GM21528 (cell line): ENCODE results near the gene PFN2.
"Not testable (repeated sequence)": the region's sequence is repeated elsewhere in the genome, so short reads cannot be mapped to it uniquely, and the experiment has no call there.

Experiments
- ATAC-seq: cut with Tn5 transposase; IDR thresholded peaks from one replicate; pipeline ENCODE4 v1.9.1; 2021; ENCODE audit warnings: mild to moderate bottlenecking, moderate library complexity; ENCODE audit not compliant: unreplicated experiment, low FRiP score

Gene PFN2

DNA sequence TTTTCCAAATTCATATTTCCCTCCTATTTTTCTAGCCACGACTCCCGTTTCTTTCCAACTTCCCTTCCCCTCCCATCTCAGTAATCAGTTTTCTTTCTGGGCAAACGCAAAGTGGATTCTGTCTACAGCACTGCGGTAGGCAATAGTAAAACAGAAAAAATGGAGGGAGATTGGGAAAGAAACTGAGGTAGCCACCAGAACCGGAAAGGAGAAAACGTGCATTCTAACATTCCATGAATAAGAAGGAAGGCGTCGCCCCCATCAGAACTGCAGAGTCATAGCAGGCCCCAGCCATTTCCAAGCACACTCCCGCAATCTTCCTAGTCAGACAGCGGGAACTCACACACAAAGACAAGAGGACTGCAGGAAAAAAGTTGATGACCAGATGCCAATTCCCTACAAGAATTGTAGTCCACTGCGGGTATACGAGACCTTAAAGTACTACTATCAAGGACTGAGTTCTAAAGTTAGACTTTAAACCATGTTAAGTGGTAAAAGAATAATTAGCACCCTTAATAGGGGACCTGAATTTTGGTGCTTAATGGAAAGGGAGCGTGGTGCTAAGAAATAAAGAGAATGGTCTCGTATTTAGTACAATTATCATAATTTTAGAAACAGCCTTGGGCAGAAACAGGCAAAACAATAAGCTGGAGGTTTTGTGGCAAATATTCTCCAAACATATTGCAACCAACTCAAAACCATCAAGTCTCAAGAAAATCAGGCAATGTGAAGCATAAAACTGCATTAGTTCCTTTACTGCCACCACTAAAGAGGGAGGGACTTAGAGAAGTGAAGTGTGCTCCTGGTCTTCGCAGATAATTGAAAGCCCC is 1.4 kb downstream of the PFN2 start:
- no peak for ATAC-seq

DNA sequence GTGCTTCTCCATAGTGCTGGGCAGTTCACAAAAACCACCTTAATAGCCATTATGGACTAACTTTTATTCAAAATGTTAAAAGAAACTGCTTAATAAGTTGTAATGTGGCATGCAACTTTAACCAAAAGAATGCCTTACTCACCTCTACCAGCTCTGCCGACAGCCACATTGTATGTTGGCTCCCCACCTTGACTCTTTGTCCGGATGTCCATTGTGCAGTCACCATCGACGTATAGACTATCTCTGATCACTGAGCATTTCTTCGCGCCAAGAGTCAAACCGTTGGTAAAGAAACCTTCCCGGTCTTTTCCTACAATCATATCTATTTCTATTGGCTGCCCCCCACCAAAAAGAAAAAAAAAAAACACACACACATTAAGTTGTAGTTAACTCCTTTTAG is 2.5 kb downstream of the PFN2 start:
- no peak for ATAC-seq

GRCh38 chr3:149967086-149967685 is 3.5 kb downstream of the PFN2 start:
- no peak for ATAC-seq

- no peak for ATAC-seq
Measured at GRCh38 chr3:149965278-149965677, 5.4 kb downstream of the PFN2 start.

- no peak for ATAC-seq
Measured at GRCh38 chr3:149964291-149964690, 6.4 kb downstream of the PFN2 start.

DNA sequence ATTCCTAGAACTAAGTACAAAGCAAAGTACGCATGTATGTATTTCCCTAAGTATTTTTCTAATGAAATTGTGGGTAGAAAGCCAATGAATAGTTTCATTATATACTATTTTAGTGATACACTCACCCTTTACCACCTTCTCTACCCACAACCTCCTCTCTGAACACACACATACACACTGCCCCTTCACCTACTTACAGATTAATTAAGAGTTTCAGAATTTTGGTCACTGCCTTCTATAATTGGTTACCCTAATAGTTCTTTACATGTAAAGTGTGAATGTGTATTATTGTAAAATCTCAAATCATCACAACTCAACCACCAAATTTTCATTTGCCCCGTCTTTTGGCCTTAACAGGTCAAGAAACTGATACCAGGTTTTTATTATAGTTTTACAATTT is 7.2 kb downstream of the PFN2 start:
- ATAC-seq, result no peak

- ATAC-seq, result no peak
Measured at GRCh38 chr3:149959443-149959842, 11.3 kb downstream of the PFN2 start.

GRCh38 chr3:149958171-149958796 is 12.4 kb downstream of the PFN2 start:
- ATAC-seq, result no peak

DNA sequence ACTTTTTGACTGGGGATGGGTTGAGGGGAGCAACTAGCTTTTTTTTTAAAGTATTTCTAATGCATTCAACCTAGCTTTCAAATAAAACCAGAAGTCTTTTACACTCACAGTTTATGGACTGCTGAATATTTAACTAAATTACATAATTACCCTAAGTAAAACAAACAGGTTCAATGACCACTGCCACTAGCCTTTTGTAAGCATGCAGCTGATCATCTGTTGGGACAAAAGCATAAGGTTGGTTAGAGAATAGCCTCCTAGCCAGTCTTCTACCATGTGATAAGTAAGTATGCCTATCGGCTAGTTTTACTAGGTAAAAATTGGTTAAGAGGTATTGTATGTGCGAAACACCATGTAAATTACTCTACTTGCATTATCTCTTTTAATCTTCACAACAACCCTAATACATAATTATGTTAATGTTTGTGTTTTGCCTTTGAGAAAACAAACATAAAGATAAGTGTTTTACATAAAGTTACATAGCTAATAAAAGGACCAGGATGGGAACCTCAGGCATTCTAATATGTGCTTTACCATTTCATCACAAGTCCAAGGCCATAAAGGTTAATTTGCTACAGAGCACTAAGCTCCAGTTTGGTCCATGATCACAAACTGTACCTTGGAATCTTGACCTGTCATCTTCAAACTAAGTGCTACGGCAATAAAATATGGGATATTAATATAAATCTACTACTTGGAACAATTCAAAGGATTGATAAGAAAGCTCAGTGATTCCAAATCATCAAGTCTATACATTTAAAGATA is 13.2 kb downstream of the PFN2 start:
- no peak for ATAC-seq

GRCh38 chr3:149955449-149955848 is 15.2 kb downstream of the PFN2 start:
- ATAC-seq, result no peak

- ATAC-seq, result no peak
Measured at GRCh38 chr3:149954812-149955211, 15.9 kb downstream of the PFN2 start.

GRCh38 chr3:149949181-149949580 is 21.5 kb downstream of the PFN2 start:
- no peak for ATAC-seq

GRCh38 chr3:149947231-149947630 is 23.5 kb downstream of the PFN2 start:
- ATAC-seq, result no peak

DNA sequence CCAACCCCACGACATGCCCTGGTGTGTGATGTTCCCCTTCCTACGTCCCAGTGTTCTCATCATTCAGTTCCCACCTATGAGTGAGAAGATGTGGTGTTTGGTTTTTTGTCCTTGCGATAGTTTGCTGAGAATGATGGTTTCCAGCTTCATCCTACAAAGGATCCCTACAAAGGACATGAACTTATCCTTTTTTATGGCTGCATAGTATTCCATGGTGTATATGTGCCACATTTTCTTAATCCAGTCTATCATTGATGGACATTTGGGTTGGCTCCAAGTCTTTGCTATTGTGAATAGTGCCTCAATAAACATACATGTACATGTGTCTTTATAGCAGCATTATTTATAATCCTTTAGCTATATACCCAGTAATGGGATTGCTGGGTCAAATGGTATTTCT is 26.7 kb downstream of the PFN2 start:
- not testable (repeated sequence) for ATAC-seq

- no peak for ATAC-seq
Measured at GRCh38 chr3:149942409-149942808, 28.3 kb downstream of the PFN2 start.

GRCh38 chr3:149941946-149942345 is 28.7 kb downstream of the PFN2 start:
- no peak for ATAC-seq

DNA sequence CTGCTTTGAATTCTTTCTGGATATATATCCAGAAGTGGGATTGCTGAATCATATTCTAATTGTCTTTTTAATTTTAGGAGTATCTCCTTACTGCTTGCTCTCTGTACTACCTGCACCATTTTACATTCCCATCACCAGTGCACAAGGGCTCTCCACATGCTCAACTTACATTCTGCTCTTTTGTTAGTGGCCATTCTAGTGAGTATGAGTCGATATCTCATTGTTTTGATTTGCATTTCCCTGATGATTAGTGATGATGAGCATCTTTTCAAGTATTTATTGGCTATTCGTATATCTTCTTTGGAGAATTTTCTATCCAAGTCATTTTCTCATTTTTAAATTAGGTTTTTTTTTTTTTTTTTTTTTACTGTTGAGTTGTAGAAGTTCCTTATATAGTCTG is 29.5 kb downstream of the PFN2 start:
- ATAC-seq, result no peak

- ATAC-seq, result not testable (repeated sequence)
Measured at GRCh38 chr3:149938392-149939055, 32.2 kb downstream of the PFN2 start.

DNA sequence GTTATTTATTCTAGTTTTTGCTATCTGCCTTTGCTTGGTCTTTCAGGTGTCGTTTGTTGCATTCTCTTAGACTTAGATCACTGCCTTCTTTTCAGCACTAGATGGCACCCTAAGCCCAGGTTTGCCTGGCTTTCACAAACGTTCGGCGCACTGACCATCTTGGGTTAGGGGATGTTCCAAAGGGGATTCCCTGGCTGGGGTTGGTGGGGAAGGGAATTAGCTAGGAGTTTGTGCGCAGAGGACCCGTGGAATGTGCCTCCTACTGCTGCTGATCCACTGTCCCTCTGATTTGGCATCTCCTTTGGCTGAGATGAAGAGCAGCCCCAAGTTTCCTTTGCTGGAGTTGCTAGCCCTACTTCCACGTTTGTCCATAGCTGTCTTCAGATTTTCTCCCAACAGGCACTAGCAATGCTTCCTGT is 33.9 kb downstream of the PFN2 start:
- ATAC-seq, result no peak

DNA sequence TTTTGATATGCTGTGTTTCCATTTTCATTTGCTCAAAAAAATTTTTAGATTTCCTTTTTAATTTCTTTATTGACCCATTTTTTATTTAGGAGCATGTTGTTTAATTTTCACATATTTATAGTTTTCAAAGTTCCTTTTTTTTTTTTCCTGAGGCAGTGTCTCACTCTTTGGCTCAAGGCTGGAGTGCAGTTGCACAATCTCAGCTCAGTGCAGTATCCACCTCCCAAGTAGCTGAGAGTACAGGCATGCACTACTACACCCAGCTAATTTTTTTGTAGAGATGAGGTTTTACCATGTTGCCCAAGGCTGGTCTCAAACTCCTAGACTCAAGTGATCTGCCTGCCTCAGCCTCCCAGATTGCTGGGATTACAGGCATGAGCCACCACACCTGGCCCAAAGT is 36.2 kb downstream of the PFN2 start:
- ATAC-seq, result no peak
